ENCODE data around the gene AGBL1. TPM values are rescaled to one million over a fixed set of nuclear protein-coding genes. Genes with fewer than 3 reads are reported as not detected.

AGBL1 gene
- total RNA-seq, 1 experiment from 2014 or later: not detected

GRCh38 chr15:86377914-86378313, 298.2 kb downstream of the AGBL1 start:
- Histone ChIP-seq H3T11ph (ENCODE audit: low read length) (no peak overlapping the region), H3K14ac (ENCODE audit: insufficient read depth, low read length) (no peak overlapping the region), H2AK5ac (ENCODE audit: insufficient read length, low read length) (no peak overlapping the region), H2BK15ac (ENCODE audit: low read depth, low read length) (no peak overlapping the region), H2BK20ac (ENCODE audit: low read depth, low read length, poor library complexity, severe bottlenecking) (no peak overlapping the region), H3K27me3 (ENCODE audit: insufficient read depth, low read length) (no peaks in the 10 kb centered on the region), H3K9me3 (ENCODE audit: control insufficient read depth, low read depth, low read length) (no peaks in the 10 kb centered on the region), H3K79me2 (ENCODE audit: insufficient read depth, low read length) (no peaks in the 10 kb centered on the region), H4K91ac (ENCODE audit: insufficient read length, low read depth, low read length) (no peak overlapping the region), H4K20me1 (ENCODE audit: control insufficient read depth, insufficient read depth, insufficient read length) (no peaks in the 10 kb centered on the region), H2AFZ (ENCODE audit: low read length) (no peak overlapping the region), H3K4me2 (ENCODE audit: insufficient read depth, insufficient read length, low read length) (no peak overlapping the region), H2BK5ac (ENCODE audit: insufficient read length, low read length) (no peak overlapping the region), H3K56ac (ENCODE audit: insufficient read length, low read depth, low read length) (no peak overlapping the region), H3K4me1 (ENCODE audit: insufficient read depth, low read length) (peaks cover 4% of the 10 kb centered on the region), H3K27ac (ENCODE audit: insufficient read length, low read depth, low read length) (no peak overlapping the region), H3K4ac (ENCODE audit: low read depth, low read length) (no peak overlapping the region), H3K23me2 (ENCODE audit: insufficient read length, low read depth, low read length, poor library complexity, severe bottlenecking) (no peaks in the 10 kb centered on the region), H3K18ac (ENCODE audit: insufficient read length, low read depth, low read length) (no peak overlapping the region), H3K23ac (ENCODE audit: insufficient read length, low read depth, low read length) (no peak overlapping the region), H4K8ac (replicated peaks; ENCODE audit: insufficient read length, low read depth, low read length) (no peak overlapping the region), H3K79me1 (ENCODE audit: insufficient read depth, low read depth, low read length, poor library complexity, severe bottlenecking) (no peaks in the 10 kb centered on the region), H4K5ac (ENCODE audit: insufficient read length, low read depth, low read length) (no peak overlapping the region), H3K9ac (ENCODE audit: extremely low read depth, insufficient read length, low read length) (no peak overlapping the region), H2BK120ac (ENCODE audit: low read depth, low read length, poor library complexity, severe bottlenecking) (no peak overlapping the region), H2BK12ac (ENCODE audit: insufficient read length, low read depth, low read length) (no peak overlapping the region)
- WGBS (ENCODE audit: extremely low coverage, insufficient read length, low lambda C conversion rate): no CpG with 5 or more reads among the region's 1 CpG
- Mint-ChIP-seq H3K27ac (no peak overlapping the region), H3K4me1 (peaks cover 13 to 19% of the 10 kb centered on the region in 2 experiments), H3K4me3 (no peak overlapping the region), H3K27me3 (ENCODE audit: low read depth) (no peaks in the 10 kb centered on the region), H3K36me3 (ENCODE audit: insufficient read depth in 1 of 3, low read depth in 3 of 3) (peaks cover 0 to 5% (median 3%) of the 10 kb centered on the region in 3 experiments; a peak in 3 of 7 replicates), H3K9me3 (peaks cover 4 to 5% of the 10 kb centered on the region in 2 experiments; a peak in 3 of 5 replicates)
- DNase-seq: no peak
- TF ChIP-seq CTCF (conservative IDR thresholded peaks at IDR 0.05): no peak

All from H9 (cell line).